Memory B cell (primary cell): ENCODE results near the gene TAS2R16.

Experiments used
- ATAC-seq: fragments of 150-1000 bp; cut with Tn5 transposase; 2 replicates; pipeline ENCODE4 v1.10.0; 2021; ENCODE audit warnings: low read depth, mild to moderate bottlenecking, moderate library complexity
- DNase-seq, 2 donors: peaks; one replicate each; pipeline ENCODE4 v3.0.0; 2022; ENCODE audit warnings: low spot score in 2 of 2
- H3K27ac Mint-ChIP-seq: one replicate; pipeline ENCODE4 v1.8.0; 2022; ENCODE audit warnings: mild to moderate bottlenecking, moderate library complexity, mixed read lengths
- H3K27me3 Mint-ChIP-seq: one replicate; pipeline ENCODE4 v1.8.0; 2022; ENCODE audit warnings: mixed read lengths
- H3K36me3 Mint-ChIP-seq: one replicate; pipeline ENCODE4 v1.8.0; 2022; ENCODE audit warnings: mild to moderate bottlenecking, mixed read lengths
- H3K4me1 Mint-ChIP-seq: one replicate; pipeline ENCODE4 v1.8.0; 2022; ENCODE audit warnings: mixed read lengths
- H3K4me3 Mint-ChIP-seq: one replicate; pipeline ENCODE4 v1.8.0; 2022; ENCODE audit warnings: mild to moderate bottlenecking, moderate library complexity, mixed read lengths
- H3K9me3 Mint-ChIP-seq: one replicate; pipeline ENCODE4 v1.8.0; 2022; ENCODE audit warnings: mixed read lengths

The TAS2R16 gene

DNA sequence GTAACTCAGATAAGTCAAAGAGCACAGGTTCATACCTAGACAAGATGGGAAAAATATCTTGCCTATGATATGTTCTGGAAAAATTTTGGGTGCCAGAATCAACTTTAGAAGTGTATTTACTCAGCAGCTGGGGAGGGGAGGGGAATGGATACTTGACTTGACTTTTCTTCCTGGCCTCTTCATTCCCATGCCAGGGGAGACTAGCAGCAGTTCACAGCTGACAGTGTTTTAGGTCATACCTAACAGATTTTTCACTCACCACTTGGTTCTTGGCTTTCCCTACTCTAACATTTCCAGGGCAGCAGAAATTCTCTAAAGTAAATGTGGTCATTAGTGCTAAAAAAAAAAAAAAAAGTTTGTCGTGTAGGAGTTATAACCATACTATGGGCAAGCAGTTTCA, 46.3 kb downstream of the TAS2R16 start:
- H3K4me1 Mint-ChIP-seq, result no peaks in the 10 kb centered on the region
- DNase-seq (no peak), ATAC-seq (no peak)
- H3K27ac Mint-ChIP-seq, result no peak overlapping the region
- H3K27me3 Mint-ChIP-seq, result no peaks in the 10 kb centered on the region
- no peak overlapping the region for H3K4me3 Mint-ChIP-seq
- H3K36me3 Mint-ChIP-seq, result no peaks in the 10 kb centered on the region
- H3K9me3 Mint-ChIP-seq, result no peaks in the 10 kb centered on the region
